RWPE1 (cell line): ENCODE results near the gene METTL23.
"Not testable (repeated sequence)": the region's sequence is repeated elsewhere in the genome, so short reads cannot be mapped to it uniquely, and the experiment has no call there.

ENCODE experiments used
- CTCF ChIA-PET: fragments of 350-600 bp; sonication (Branson Sonifier 250); formaldehyde crosslinking; extraction: SDS; loops from one replicate; lab custom pipeline; 2021; lab: Yijun Ruan, JAX
- POLR2A ChIA-PET: fragments of 400-600 bp; formaldehyde crosslinking; extraction: SDS; loops from one replicate; lab custom pipeline; 2020; ENCODE audit warnings: antibody characterized with exemption; ENCODE audit not compliant: low non-redundant PET; lab: Yijun Ruan, JAX
- DNase-seq: peaks from one replicate; pipeline ENCODE4 v3.0.0; 2012; ENCODE audit warnings: low spot score
- H3K27ac ChIP-seq: fragments of 450-650 bp; 2 replicates; pipeline ENCODE4 v1.5.1; 2017
- TF ChIP-seq, protein P1 (sequence below): fragments of 450-650 bp; conservative IDR thresholded peaks from 2 replicates; pipeline ENCODE4 v1.5.1; 2017; ENCODE audit warnings: low read depth, mild to moderate bottlenecking

Gene METTL23

DNA sequence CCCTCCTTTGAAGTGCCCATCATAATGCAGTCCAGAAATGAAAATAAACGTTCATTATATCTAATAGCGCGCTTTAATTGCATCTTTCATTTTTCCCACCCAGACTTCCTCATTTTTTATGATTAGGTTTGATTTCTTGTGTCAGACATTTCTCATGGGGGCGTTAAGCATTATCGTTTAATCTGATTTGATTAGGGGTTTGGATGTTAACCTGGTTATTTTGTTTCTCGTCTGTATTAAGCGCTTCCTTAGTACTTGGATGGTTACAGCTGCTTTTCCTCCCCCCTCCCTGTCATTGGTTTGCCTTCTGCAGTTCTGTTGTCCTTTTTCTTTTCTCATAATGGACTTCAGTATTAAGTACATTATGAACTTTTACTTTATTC is 11.8 kb downstream of the METTL23 start:
- POLR2A ChIA-PET: no interaction called here
- peak overlapping the region; percentile 96 for H3K27ac ChIP-seq
- DNase-seq: no peak
- TF ChIP-seq, protein P1, sequence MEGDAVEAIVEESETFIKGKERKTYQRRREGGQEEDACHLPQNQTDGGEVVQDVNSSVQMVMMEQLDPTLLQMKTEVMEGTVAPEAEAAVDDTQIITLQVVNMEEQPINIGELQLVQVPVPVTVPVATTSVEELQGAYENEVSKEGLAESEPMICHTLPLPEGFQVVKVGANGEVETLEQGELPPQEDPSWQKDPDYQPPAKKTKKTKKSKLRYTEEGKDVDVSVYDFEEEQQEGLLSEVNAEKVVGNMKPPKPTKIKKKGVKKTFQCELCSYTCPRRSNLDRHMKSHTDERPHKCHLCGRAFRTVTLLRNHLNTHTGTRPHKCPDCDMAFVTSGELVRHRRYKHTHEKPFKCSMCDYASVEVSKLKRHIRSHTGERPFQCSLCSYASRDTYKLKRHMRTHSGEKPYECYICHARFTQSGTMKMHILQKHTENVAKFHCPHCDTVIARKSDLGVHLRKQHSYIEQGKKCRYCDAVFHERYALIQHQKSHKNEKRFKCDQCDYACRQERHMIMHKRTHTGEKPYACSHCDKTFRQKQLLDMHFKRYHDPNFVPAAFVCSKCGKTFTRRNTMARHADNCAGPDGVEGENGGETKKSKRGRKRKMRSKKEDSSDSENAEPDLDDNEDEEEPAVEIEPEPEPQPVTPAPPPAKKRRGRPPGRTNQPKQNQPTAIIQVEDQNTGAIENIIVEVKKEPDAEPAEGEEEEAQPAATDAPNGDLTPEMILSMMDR: no peak
- CTCF ChIA-PET: interaction anchor here (0.6 to 0.7 kb wide), 2 partner anchors 28 to 81 kb away, joined by 3 to 5 read pairs; no protein-coding TSS in a partner anchor

- POLR2A ChIA-PET, H3K27ac ChIP-seq, DNase-seq: not testable (repeated sequence)
- CTCF ChIA-PET: interaction anchor here (0.5 kb wide), 1 partner anchor 22 kb away, joined by 3 read pairs; no protein-coding TSS in a partner anchor
Observed at GRCh38 chr17:76739568-76740115, 13.0 kb downstream of the METTL23 start.

- no peak overlapping the region for H3K27ac ChIP-seq
- TF ChIP-seq, protein P1: no peak
- POLR2A ChIA-PET: no interaction called here
- no peak for DNase-seq
- CTCF ChIA-PET: interaction anchor here (0.5 kb wide), 1 partner anchor 21 kb away, joined by 3 read pairs; no protein-coding TSS in a partner anchor
Observed at GRCh38 chr17:76740329-76741118, 13.9 kb downstream of the METTL23 start.

DNA sequence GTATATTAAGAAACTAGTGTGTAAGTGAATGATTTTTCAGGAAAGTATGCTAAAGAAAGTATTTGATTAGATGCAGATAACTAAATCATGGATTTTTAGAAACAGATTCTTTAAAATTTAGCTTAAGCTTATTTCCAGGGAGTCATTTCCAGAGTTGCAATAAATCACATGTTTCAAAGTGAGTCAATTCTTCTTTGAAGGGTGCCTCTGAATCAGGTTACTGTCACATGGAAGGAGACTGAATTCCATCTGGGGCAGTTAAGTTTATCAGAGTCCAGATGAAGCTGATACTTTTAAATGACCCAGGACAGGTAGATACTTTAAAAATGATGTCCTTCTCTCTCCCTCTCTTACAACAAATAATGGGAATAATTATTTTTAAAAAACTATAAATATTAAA is 16.3 kb downstream of the METTL23 start:
- TF ChIP-seq, protein P1: no peak
- CTCF ChIA-PET: interaction anchor here (0.6 kb wide), 1 partner anchor 10 kb away, joined by 4 read pairs; no protein-coding TSS in a partner anchor
- DNase-seq: no peak
- POLR2A ChIA-PET: no interaction called here
- no peak overlapping the region for H3K27ac ChIP-seq

GRCh38 chr17:76744747-76745146 is 18.1 kb downstream of the METTL23 start:
- TF ChIP-seq, protein P1: no peak
- no peak overlapping the region for H3K27ac ChIP-seq
- no peak for DNase-seq
- ChIA-PET CTCF (no interaction called here), POLR2A (no interaction called here)

DNA sequence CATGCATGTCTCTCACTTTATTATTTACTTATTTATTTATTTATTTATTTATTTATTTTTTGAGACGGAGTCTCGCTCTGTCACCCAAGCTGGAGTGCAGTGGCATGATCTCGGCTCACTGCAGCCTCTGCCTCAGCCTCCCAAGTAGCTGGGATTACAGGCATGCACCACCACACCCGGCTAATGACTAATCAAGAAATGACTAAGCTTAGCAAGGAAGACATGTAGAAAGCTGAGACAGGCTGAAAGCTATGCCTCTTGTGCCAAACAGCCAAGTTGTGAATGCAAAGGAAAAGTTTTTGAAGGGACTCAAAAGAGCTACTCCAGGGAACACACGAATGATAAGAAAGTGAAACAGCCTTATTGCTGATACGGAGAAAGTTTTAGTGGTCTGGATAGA is 19.1 kb downstream of the METTL23 start:
- DNase-seq, POLR2A ChIA-PET, H3K27ac ChIP-seq: not testable (repeated sequence)
- CTCF ChIA-PET: interaction anchor here (0.6 kb wide), 1 partner anchor 280 kb away, joined by 3 read pairs; no protein-coding TSS in a partner anchor

GRCh38 chr17:76747716-76748363 is 21.2 kb downstream of the METTL23 start:
- POLR2A ChIA-PET: no interaction called here
- TF ChIP-seq, protein P1: no peak
- CTCF ChIA-PET: no interaction called here

More at GRCh38 chr17:76747716-76748363, 21.2 kb downstream of the METTL23 start:
- no peak for DNase-seq
- no peak overlapping the region for H3K27ac ChIP-seq
